GM21737 (cell line): Measurements from ENCODE around the gene MSH6.
"Not testable (repeated sequence)": the region's sequence is repeated elsewhere in the genome, so short reads cannot be mapped to it uniquely, and the experiment has no call there.

Experiments used
- ATAC-seq: cut with Tn5 transposase; IDR thresholded peaks from one replicate; pipeline ENCODE4 v1.9.1; 2021; ENCODE audit warnings: mild to moderate bottlenecking, moderate library complexity; ENCODE audit not compliant: unreplicated experiment

MSH6 gene

DNA sequence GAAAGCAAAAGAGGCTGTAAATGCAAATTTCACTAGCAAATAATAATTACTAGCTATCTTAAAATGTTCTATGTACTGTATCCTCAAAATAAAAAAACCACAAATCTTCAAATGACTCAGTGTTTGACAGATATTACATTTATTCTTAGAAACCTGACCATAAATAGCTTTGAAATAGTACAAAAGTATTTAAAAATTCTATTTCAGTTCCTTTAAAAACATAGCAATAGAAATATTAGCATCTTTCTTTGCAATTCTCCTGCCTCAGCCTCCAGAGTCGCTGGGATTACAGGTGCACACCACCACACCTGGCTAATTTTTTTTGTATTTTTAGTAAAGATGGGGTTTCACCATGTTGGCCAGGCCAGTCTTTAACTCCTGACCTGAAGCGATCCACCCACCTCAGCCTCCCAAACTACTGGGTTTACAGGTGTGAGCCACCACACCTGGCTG is 50.6 kb downstream of the MSH6 start:
- ATAC-seq: peak; percentile 69

DNA sequence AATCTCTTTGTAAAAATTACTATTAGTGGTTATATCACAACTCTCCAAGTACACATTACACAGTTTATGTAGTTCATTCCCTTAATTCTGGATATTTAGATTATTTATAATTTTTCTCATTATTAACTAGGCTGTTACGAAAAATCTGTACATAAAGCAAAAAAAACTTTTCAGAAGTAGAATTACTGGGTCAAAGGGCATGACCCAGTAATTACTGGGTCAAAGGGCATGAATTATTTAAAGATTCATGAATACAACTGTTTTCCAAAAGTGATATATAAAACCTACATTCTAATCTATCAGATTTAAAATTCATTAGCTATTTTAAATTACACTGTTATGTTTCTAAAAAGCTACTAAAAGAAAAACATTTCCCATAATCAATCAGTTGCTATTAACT is 55.3 kb downstream of the MSH6 start:
- ATAC-seq: no peak

DNA sequence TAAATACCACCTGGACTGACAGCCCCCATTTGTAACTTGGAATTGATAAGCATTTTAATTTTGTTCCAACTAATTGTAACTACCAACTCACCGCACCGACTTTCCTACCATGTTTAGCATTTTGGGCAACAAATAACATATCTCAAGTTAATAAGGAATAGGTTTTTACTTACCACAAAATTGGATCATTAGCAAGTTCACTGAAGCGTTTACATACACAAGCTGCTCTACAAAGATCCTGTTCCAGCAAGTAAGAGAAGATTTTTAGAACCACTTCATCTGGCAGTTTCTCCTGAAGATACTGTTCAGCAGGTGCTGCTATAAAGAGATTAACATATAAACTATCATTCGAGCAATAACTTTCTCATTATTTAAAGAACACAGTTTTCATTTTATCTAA is 55.7 kb downstream of the MSH6 start:
- no peak for ATAC-seq

DNA sequence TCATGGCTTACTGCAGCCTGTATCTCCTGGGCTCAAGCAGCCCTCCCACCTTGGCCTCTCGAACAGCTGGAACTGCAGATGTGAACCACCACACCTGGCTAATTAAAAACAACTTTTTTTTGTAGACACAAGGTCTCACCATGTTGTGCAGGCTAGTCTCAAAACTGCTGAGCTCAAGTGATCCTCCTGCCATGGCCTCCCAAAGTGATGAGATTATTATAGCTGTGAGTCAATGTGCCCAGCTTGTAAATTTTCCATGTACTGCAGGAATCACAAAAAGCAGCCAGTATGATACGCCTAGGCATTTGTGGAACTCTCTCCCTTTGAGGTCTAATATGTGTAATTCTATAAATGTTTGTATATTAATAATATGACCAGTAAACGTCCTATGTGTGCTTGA is 59.9 kb downstream of the MSH6 start:
- ATAC-seq: no peak

DNA sequence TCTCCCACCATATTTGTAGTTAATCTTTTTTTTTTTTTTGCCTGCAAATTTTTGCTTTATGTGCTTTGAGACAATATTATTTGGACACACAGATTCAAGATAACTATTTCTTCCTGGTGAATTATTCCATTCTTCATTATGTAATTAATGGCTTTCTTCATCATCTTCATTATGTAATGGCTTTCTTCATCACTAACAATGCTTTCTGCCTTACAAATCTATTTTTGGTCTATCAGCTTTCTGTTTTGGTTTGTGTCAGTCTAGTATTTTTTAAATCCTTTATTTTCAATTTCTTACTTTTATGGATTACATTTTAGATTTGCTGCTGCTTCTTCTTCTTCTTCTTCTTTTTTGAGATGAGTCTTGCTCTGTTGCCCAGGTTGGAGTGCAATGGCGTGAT is 60.5 kb downstream of the MSH6 start:
- no peak for ATAC-seq

DNA sequence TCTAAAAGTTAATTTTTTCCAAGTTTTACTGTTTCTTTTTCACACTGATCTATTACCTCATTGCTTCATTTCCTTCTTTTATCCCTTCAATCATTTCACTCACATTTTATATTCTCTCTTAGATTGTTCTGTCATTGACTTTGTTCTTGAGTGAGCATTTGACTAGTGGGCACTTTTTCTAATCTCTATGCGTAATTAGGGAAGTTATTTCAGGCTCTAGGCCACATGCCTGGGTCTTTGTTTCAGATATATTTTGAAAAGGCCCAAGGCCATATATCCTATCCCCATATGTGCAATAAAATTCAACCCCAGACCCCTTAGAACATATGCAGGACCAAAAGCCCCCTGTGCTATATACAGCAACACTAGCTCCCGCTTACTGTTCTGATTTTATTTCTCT is 61.2 kb downstream of the MSH6 start:
- no peak for ATAC-seq

DNA sequence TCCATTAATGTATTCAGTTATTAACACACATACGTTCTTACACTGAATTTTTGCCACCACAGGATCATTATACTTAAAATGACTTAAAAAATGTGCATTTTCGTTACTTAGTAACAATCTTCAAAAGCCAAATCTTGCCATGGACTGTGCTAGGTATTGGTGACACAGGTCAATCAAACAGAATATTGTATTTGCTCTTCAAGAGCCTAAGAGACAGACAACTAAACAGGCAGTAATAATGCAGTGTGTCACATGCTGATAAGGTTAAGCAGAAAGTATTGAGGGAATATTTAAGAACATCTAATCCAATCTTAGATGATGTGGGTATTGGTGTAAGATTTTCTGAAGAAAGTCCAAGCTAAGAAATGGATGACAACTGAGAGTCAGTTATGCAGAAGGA is 66.4 kb downstream of the MSH6 start:
- ATAC-seq: no peak

DNA sequence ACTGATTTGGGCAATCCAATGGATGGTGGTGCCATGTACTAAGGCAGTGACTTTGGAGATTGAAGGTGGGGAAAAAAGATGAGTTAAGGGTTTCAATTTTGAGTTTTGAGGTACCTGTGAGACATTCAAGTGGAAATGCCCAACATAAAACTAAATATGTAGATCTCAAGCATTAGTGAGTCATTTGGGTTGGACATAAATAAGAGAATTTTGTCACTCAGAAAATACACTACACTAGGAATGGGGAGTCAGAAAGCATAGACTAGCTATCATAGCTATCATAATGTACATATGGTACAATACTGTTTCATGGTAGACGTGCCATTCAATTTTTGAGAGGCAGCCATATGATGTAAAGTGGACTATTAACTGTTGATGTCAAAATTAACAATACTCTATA is 67.3 kb downstream of the MSH6 start:
- no peak for ATAC-seq

DNA sequence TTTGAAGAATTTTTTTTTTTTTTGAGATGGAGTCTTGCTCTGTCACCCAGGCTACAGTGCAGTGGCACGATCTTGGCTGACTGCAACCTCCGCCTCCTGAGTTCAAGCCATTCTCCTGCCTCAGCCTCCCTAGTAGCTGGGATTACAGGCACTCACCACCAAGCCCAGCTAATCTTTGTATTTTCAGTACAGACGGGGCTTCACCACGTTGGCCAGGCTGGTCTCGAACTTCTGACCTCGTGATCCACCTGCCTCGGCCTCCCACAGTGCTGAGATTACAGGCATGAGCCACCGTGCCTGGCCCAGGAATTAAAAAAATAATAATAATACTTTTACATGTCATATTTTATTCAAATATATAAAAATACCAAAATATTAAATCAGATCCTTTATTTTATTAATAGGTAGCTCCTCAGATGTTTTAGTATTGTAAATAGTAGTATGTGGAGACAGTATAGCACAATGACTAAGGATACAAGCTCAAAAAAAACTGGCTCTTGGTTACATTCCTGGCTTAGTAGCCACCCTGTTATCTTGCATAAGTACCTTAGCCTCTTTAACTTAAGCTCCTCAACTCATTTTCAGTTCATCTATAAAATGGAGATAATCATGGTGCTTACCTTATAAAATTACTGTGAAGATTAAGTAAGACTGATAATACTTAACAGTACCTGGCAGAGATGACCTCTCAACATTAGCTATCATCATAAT is 70.3 kb downstream of the MSH6 start:
- not testable (repeated sequence) for ATAC-seq
